ENCODE data around the gene RUFY1. TPM values are rescaled to one million over a fixed set of nuclear protein-coding genes. Genes with fewer than 3 reads are reported as not detected.

The RUFY1 gene
- total RNA-seq, 1 experiment from 2014 or later = 45.7 TPM

DNA sequence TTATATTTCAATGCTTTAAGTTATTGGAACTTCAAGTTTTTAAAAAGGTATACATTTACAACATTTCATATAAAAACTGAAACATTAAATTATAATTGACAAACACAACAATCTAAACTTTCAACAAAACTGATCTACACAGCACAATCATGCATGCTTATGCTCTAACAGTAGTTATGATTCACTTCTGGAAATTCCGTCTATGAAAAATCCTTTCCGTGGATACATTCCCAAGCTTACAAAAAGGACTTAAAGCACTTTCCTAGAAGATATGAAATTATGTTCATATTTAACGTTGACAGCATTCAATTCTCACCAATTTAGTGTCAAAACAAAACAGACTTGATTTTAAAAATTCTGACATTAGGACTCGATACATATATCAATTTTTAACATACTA is 69.4 kb downstream of the RUFY1 start:
- H3K4ac ChIP-seq (ENCODE audit: low read depth, low read length) = no peak overlapping the region
- H2BK12ac ChIP-seq (ENCODE audit: insufficient read length, low read depth, low read length) = no peak overlapping the region
- Mint-ChIP-seq H3K27me3 (ENCODE audit: low read depth) (peaks cover 3% of the 10 kb centered on the region; the same call in 1 of the 2 replicates), H3K4me1 (peaks cover 46 to 57% of the 10 kb centered on the region in 2 experiments), H3K9me3 (peaks cover 2 to 3% of the 10 kb centered on the region in 2 experiments; a peak in 3 of 5 replicates), H3K27ac (peak overlapping the region in 1 of 3 experiments; percentile 57; a peak in 1 of 7 replicates), H3K4me3 (peak overlapping the region; percentile 93 to 98), H3K36me3 (ENCODE audit: insufficient read depth in 1 of 3, low read depth in 3 of 3) (peaks cover 68 to 85% (median 82%) of the 10 kb centered on the region in 3 experiments)
- H3K23ac ChIP-seq (ENCODE audit: insufficient read length, low read depth, low read length) = no peak overlapping the region
- H2BK20ac ChIP-seq (ENCODE audit: low read depth, low read length, poor library complexity, severe bottlenecking) = no peak overlapping the region
- no peaks in the 10 kb centered on the region for H4K20me1 ChIP-seq (ENCODE audit: control insufficient read depth, insufficient read depth, insufficient read length)
- WGBS (ENCODE audit: extremely low coverage, insufficient read length, low lambda C conversion rate) = no CpG with 5 or more reads among the region's 4 CpGs
- H3K79me2 ChIP-seq (ENCODE audit: insufficient read depth, low read length) = peaks cover 29% of the 10 kb centered on the region
- H2BK15ac ChIP-seq (ENCODE audit: low read depth, low read length) = no peak overlapping the region
- no peak overlapping the region for H4K5ac ChIP-seq (ENCODE audit: insufficient read length, low read depth, low read length)
- no peak overlapping the region for H3K14ac ChIP-seq (ENCODE audit: insufficient read depth, low read length)
- peaks cover 7% of the 10 kb centered on the region for H3K23me2 ChIP-seq (ENCODE audit: insufficient read length, low read depth, low read length, poor library complexity, severe bottlenecking)
- no peak overlapping the region for H3K18ac ChIP-seq (ENCODE audit: insufficient read length, low read depth, low read length)
- no peak overlapping the region for H2BK120ac ChIP-seq (ENCODE audit: low read depth, low read length, poor library complexity, severe bottlenecking)
- no peaks in the 10 kb centered on the region for H3K27me3 ChIP-seq (ENCODE audit: insufficient read depth, low read length)
- H2AFZ ChIP-seq (ENCODE audit: low read length) = no peak overlapping the region
- H3K56ac ChIP-seq (ENCODE audit: insufficient read length, low read depth, low read length) = no peak overlapping the region
- no peak overlapping the region for H3T11ph ChIP-seq (ENCODE audit: low read length)
- peaks cover 10% of the 10 kb centered on the region for H3K79me1 ChIP-seq (ENCODE audit: insufficient read depth, low read depth, low read length, poor library complexity, severe bottlenecking)
- H3K4me2 ChIP-seq (ENCODE audit: insufficient read depth, insufficient read length, low read length) = no peak overlapping the region
- no peak for DNase-seq
- no peak overlapping the region for H2AK5ac ChIP-seq (ENCODE audit: insufficient read length, low read length)
- H4K8ac ChIP-seq (replicated peaks; ENCODE audit: insufficient read length, low read depth, low read length) = no peak overlapping the region
- no peaks in the 10 kb centered on the region for H3K9me3 ChIP-seq (ENCODE audit: control insufficient read depth, low read depth, low read length)
- H4K91ac ChIP-seq (ENCODE audit: insufficient read length, low read depth, low read length) = no peak overlapping the region
- H2BK5ac ChIP-seq (ENCODE audit: insufficient read length, low read length) = no peak overlapping the region
- TF ChIP-seq, protein P1, sequence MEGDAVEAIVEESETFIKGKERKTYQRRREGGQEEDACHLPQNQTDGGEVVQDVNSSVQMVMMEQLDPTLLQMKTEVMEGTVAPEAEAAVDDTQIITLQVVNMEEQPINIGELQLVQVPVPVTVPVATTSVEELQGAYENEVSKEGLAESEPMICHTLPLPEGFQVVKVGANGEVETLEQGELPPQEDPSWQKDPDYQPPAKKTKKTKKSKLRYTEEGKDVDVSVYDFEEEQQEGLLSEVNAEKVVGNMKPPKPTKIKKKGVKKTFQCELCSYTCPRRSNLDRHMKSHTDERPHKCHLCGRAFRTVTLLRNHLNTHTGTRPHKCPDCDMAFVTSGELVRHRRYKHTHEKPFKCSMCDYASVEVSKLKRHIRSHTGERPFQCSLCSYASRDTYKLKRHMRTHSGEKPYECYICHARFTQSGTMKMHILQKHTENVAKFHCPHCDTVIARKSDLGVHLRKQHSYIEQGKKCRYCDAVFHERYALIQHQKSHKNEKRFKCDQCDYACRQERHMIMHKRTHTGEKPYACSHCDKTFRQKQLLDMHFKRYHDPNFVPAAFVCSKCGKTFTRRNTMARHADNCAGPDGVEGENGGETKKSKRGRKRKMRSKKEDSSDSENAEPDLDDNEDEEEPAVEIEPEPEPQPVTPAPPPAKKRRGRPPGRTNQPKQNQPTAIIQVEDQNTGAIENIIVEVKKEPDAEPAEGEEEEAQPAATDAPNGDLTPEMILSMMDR (conservative IDR thresholded peaks at IDR 0.05) = no peak
- H3K9ac ChIP-seq (ENCODE audit: extremely low read depth, insufficient read length, low read length) = no peak overlapping the region
- no peak overlapping the region for H3K27ac ChIP-seq (ENCODE audit: insufficient read length, low read depth, low read length)
- peaks cover 5% of the 10 kb centered on the region for H3K4me1 ChIP-seq (ENCODE audit: insufficient read depth, low read length)

Measured in H9 (cell line).